Fibroblast of mammary gland (primary cell): ENCODE measurements around the gene CWF19L1.
A peak's percentile ranks its signal among the peaks of the same experiment; 100 is the strongest.
"Not testable (repeated sequence)": the region's sequence is repeated elsewhere in the genome, so short reads cannot be mapped to it uniquely, and the experiment has no call there.

Source experiments
- DNase-seq: peaks from one replicate; pipeline ENCODE4 v3.0.0-alpha.2; 2010; ENCODE audit warnings: low read depth
- H3K4me3 ChIP-seq: 2 replicates; pipeline ENCODE4 v1.5.1; 2011; ENCODE audit warnings: low read depth, mild to moderate bottlenecking, low read length, moderate library complexity; ENCODE audit not compliant: control insufficient read depth
- TF ChIP-seq, protein P1 (sequence below): conservative IDR thresholded peaks from 2 replicates; pipeline ENCODE4 v1.5.1; 2011; ENCODE audit warnings: low read depth, low read length, inconsistent platforms; ENCODE audit not compliant: control insufficient read depth, insufficient read depth

CWF19L1 gene

DNA sequence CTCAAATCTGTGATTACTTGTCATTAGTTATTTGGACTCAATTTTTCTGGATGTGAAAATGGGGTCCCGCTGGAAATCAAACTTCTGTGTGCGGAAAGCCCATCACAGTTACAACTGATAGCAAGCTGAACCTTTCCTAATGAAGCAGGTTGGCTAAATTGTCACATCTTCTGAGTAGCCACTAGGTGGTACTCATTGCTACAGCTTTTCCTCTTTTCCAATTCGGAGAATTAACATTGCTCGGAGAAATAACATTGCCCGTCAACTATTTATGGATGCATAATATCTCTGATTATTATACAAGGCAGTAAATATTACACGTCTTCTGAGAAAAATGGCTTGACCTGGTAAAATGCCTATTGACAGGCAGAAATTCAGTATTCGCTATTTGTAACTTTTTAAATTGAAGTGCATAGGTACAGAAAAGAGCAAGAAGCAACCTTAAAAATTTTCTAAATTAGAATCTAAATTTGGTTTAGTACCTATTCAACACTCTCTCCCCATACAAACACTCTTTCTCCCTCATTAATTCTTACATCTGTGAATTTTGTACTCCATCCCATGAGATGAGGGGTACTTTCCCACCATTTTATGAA lies 36.4 kb upstream of the CWF19L1 start:
- TF ChIP-seq, protein P1, sequence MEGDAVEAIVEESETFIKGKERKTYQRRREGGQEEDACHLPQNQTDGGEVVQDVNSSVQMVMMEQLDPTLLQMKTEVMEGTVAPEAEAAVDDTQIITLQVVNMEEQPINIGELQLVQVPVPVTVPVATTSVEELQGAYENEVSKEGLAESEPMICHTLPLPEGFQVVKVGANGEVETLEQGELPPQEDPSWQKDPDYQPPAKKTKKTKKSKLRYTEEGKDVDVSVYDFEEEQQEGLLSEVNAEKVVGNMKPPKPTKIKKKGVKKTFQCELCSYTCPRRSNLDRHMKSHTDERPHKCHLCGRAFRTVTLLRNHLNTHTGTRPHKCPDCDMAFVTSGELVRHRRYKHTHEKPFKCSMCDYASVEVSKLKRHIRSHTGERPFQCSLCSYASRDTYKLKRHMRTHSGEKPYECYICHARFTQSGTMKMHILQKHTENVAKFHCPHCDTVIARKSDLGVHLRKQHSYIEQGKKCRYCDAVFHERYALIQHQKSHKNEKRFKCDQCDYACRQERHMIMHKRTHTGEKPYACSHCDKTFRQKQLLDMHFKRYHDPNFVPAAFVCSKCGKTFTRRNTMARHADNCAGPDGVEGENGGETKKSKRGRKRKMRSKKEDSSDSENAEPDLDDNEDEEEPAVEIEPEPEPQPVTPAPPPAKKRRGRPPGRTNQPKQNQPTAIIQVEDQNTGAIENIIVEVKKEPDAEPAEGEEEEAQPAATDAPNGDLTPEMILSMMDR, result peak; percentile 73
- DNase-seq, result peak; percentile 42
- no peak overlapping the region for H3K4me3 ChIP-seq

DNA sequence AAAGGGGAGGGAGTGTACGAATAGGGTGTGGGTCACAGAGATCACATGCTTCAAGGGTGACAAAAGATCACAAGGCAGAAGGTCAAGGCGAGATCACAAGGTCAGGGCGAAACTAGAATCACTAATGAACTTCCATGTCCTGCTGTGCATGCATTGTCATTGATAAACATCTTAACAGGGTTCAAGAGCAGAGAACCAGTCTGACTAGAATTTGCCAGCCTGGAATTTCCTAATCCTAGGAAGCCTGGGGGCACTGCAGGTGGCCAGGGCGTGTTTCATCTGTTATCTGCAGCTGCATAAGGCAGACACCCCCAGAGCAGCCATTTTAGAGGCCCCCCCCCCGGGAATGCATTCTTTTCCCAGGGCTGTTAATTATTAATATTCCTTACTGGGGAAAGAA lies 33.7 kb upstream of the CWF19L1 start:
- H3K4me3 ChIP-seq, DNase-seq: not testable (repeated sequence)

DNA sequence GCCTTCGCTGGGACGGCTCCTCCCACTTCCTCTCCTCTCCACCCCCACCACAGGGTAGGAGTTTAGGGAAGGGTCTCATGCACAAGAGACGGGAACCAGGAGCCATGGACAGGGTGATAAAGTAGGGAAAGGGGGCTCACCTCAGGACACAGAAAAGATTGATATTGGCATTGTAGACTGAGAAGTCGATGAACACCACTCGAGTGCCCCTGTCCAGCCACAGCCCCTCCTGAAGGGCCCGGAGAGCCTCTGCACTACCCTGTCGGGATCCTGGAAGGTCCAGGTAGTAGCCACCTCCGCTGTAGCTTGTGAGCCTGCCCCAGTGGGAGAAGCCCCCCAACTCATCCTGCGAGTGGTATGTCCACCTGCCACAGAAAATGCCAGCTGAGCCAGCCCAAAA lies 29.8 kb upstream of the CWF19L1 start:
- TF ChIP-seq, protein P1, result no peak
- no peak for DNase-seq
- no peak overlapping the region for H3K4me3 ChIP-seq

DNA sequence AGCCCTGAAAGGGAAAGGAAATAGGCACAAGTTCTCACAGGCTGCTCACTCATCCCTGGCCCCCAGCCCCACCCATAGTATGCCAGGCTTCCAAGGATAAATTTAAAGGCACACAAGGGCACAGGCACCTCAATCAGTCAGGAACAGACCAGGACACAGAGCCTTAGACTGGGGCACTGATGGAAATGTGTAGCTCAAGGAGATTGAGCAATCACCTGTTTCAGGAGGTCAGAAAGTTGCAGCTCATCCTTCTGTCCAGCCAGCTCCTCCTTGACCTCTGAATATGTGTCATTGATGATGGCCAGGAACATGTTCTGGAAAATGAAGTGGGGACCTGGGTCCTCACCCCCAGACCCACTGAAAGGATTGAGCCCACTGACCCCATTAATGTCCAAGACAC lies 25.6 kb upstream of the CWF19L1 start:
- H3K4me3 ChIP-seq, result no peak overlapping the region
- TF ChIP-seq, protein P1, result no peak
- DNase-seq, result no peak

DNA sequence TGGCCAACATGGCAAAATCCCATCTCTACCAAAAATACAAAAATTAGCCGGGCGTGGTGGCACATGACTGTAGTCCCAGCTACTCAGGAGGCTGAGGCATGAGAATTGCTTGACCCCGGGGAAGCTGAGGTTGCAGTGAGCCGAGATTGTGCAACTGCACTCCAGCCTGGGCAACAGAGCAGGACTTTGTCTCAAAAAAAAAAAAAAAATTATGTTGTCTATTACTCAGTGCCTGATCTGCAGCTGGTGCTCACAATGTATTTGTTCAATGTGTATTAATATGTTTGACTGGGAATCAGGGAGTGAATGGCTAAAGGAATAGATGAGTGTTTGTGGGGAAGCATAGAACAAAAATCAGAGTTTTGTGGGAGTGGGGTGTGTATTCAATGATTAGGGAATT lies 24.9 kb upstream of the CWF19L1 start:
- peak; percentile 58 for DNase-seq
- H3K4me3 ChIP-seq, result not testable (repeated sequence)

DNA sequence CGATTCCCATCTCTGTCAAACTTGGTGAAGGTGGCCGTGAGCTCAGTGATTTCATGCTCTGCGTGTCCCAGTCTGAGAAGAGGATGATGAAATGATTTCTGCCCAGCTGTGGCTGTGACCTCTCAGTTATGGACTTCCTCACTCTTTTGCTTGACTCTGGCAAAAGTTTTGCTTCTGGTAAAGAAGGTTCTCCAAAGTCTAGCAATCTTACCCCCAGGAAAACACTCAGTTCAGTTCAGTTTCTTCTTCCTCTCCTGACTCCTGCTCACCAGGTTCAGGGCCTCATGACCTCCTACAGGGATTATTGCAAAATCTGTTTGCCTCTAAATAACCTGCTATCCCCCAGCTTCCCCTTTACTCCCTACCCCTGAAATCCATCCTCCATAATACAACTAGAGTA lies 23.9 kb upstream of the CWF19L1 start:
- TF ChIP-seq, protein P1, result no peak
- no peak for DNase-seq
- H3K4me3 ChIP-seq, result no peak overlapping the region

DNA sequence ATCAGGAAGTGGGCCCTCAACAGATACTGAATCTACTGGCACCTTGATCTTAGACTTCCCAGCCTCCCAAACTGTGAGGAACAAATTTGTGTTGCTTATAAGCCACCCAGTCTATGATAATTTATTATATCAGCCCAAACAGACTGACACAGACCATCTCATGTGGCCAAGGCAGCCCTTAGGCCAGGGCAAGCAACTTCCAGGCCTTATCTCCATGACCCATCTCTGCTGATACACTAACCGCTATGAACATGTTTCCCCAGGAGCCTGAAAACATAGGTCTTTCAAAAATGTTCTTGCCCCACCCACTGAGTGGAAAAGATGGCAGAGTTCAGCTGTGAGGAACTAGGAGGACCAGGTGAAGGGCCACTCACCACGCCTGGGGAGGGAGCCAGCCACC lies 22.2 kb upstream of the CWF19L1 start:
- DNase-seq, result no peak
- TF ChIP-seq, protein P1, result no peak
- no peak overlapping the region for H3K4me3 ChIP-seq

DNA sequence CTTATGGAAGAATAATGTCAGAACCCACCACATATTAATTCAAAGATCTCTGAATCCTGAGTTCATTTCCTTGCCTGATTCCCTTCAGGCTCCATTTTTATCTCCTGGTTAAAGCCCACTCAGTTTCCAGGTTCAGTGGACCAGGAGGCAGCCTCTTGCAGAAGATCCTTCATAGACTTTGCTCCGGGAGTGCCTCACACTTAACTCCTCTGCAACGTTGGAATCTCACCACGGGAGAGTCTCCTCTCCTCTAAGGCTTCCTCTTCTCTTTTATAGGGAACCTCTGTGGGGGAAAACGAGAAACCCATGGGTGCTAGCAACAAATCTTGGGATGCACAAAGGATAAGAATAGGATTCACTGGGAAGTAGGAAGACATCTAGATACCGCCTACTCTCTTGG lies 20.8 kb upstream of the CWF19L1 start:
- TF ChIP-seq, protein P1, result no peak
- H3K4me3 ChIP-seq, result no peak overlapping the region
- DNase-seq, result no peak
